ENCODE data around the gene ARHGAP44. TPM values are rescaled to one million over a fixed set of nuclear protein-coding genes. Genes with fewer than 3 reads are reported as not detected.

ARHGAP44 gene
- total RNA-seq, 4 donors from 2014 or later, result 1.4 to 6.2 (median 2.1) TPM

- in situ Hi-C loops (cut with MboI; ENCODE audit: low sequenced_read_pairs in 4 of 4), result no loop called here
- no peak for DNase-seq
Measured at GRCh38 chr17:12900474-12900873, 111.2 kb downstream of the ARHGAP44 start.

GRCh38 chr17:12902046-12902445 is 112.7 kb downstream of the ARHGAP44 start:
- in situ Hi-C loops (cut with MboI; ENCODE audit: low sequenced_read_pairs in 4 of 4), result no loop called here
- H3K27ac ChIP-seq, result no peak overlapping the region
- H3K4me1 ChIP-seq, result no peaks in the 10 kb centered on the region
- DNase-seq (no peak), ATAC-seq (no peak)
- H3K4me3 ChIP-seq, result no peak overlapping the region
- H3K9me3 ChIP-seq, result no peaks in the 10 kb centered on the region
- intact Hi-C loops (cut with DNase I; ENCODE audit: low total_unique reads), result no loop called here
- no peak for TF ChIP-seq POLR2A (IDR thresholded peaks at IDR 0.05)
- TF ChIP-seq CTCF (IDR thresholded peaks at IDR 0.05 in 4 of 5, conservative IDR thresholded peaks at IDR 0.05 in 1 of 5), result no peak
- H3K27me3 ChIP-seq, result no peaks in the 10 kb centered on the region
- H3K36me3 ChIP-seq, result no peaks in the 10 kb centered on the region

More at GRCh38 chr17:12900474-12900873, 111.2 kb downstream of the ARHGAP44 start:
- no peak for ATAC-seq
- H3K9me3 ChIP-seq, result no peaks in the 10 kb centered on the region
- H3K4me1 ChIP-seq, result no peaks in the 10 kb centered on the region
- no peaks in the 10 kb centered on the region for H3K36me3 ChIP-seq
- no peak overlapping the region for H3K4me3 ChIP-seq
- no peak overlapping the region for H3K27ac ChIP-seq
- H3K27me3 ChIP-seq, result no peaks in the 10 kb centered on the region
- intact Hi-C loops (cut with DNase I; ENCODE audit: low total_unique reads), result no loop called here
- TF ChIP-seq POLR2A (IDR thresholded peaks at IDR 0.05) (no peak), CTCF (IDR thresholded peaks at IDR 0.05 in 4 of 5, conservative IDR thresholded peaks at IDR 0.05 in 1 of 5) (no peak)

DNA sequence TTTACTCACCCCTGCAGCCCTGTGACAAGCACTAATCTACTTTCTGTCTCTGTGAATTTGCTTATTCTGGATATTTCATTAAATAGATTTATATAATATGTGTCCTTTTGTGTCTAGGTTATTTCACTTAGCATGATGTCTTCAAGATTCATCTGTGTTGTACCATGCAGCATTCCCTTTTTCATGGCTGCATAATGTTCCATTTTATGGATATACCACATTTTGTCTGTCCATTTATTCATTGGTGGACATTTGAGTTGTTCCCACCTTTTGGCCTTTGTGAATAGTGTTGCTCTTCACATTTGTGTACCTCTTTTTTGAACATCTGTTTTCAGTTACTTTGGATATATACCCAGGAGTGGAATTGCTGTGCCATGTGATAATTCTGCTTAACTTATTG is 118.2 kb downstream of the ARHGAP44 start:
- H3K36me3 ChIP-seq, result no peaks in the 10 kb centered on the region
- intact Hi-C loops (cut with DNase I; ENCODE audit: low total_unique reads), result no loop called here
- H3K9me3 ChIP-seq, result no peaks in the 10 kb centered on the region
- no peak for ATAC-seq
- H3K4me1 ChIP-seq, result no peaks in the 10 kb centered on the region
- no peak for TF ChIP-seq CTCF (IDR thresholded peaks at IDR 0.05 in 4 of 5, conservative IDR thresholded peaks at IDR 0.05 in 1 of 5)
- no peak for TF ChIP-seq POLR2A (IDR thresholded peaks at IDR 0.05)
- in situ Hi-C loops (cut with MboI; ENCODE audit: low sequenced_read_pairs in 4 of 4), result no loop called here
- no peak overlapping the region for H3K4me3 ChIP-seq
- H3K27me3 ChIP-seq, result no peaks in the 10 kb centered on the region
- no peak overlapping the region for H3K27ac ChIP-seq
- no peak for DNase-seq

GRCh38 chr17:12909046-12909445 is 119.7 kb downstream of the ARHGAP44 start:
- Histone ChIP-seq H3K27me3 (no peaks in the 10 kb centered on the region), H3K4me1 (no peaks in the 10 kb centered on the region), H3K4me3 (no peak overlapping the region), H3K27ac (no peak overlapping the region), H3K9me3 (no peaks in the 10 kb centered on the region), H3K36me3 (no peaks in the 10 kb centered on the region)
- ATAC-seq, result no peak
- no peak for TF ChIP-seq CTCF (IDR thresholded peaks at IDR 0.05 in 4 of 5, conservative IDR thresholded peaks at IDR 0.05 in 1 of 5)
- intact Hi-C loops (cut with DNase I; ENCODE audit: low total_unique reads), result no loop called here
- no peak for DNase-seq
- in situ Hi-C loops (cut with MboI; ENCODE audit: low sequenced_read_pairs in 4 of 4), result no loop called here

DNA sequence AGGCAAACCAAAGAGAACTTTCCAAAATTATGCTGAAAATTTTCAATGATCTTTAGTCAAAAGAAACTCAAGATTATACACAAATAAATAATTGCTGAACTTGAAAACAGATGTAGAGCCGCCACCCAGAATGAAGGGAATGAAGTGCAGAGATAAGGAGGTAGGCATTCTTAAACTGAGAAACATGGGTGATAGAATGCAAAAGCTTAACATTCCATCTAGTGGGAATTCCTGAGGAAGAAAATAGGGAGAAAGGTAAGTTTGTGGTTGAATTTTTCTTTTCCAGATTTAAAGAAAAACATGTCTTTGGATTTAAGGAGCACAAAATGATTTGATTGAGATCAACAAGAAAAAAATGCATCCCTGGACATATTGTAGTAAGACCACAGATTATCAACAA is 120.2 kb downstream of the ARHGAP44 start:
- ATAC-seq, result no peak
- no peak overlapping the region for H3K27ac ChIP-seq
- no peak for DNase-seq
- in situ Hi-C loops (cut with MboI; ENCODE audit: low sequenced_read_pairs in 4 of 4), result no loop called here
- H3K4me3 ChIP-seq, result no peak overlapping the region
- H3K36me3 ChIP-seq, result no peaks in the 10 kb centered on the region
- H3K27me3 ChIP-seq, result no peaks in the 10 kb centered on the region
- intact Hi-C loops (cut with DNase I; ENCODE audit: low total_unique reads), result no loop called here
- TF ChIP-seq CTCF (IDR thresholded peaks at IDR 0.05 in 4 of 5, conservative IDR thresholded peaks at IDR 0.05 in 1 of 5) (no peak), POLR2A (IDR thresholded peaks at IDR 0.05) (no peak)
- no peaks in the 10 kb centered on the region for H3K4me1 ChIP-seq
- no peaks in the 10 kb centered on the region for H3K9me3 ChIP-seq

All from gastrocnemius medialis (tissue), 4 donors.